HG02763 (cell line): ENCODE measurements around the gene TSPAN18.

Experiments used
- ATAC-seq: cut with Tn5 transposase; IDR thresholded peaks from one replicate; pipeline ENCODE4 v1.9.1; 2021; ENCODE audit warnings: mild to moderate bottlenecking, moderate library complexity; ENCODE audit not compliant: unreplicated experiment

Gene TSPAN18

GRCh38 chr11:44736791-44737190, 10.0 kb downstream of the TSPAN18 start:
- ATAC-seq = no peak

DNA sequence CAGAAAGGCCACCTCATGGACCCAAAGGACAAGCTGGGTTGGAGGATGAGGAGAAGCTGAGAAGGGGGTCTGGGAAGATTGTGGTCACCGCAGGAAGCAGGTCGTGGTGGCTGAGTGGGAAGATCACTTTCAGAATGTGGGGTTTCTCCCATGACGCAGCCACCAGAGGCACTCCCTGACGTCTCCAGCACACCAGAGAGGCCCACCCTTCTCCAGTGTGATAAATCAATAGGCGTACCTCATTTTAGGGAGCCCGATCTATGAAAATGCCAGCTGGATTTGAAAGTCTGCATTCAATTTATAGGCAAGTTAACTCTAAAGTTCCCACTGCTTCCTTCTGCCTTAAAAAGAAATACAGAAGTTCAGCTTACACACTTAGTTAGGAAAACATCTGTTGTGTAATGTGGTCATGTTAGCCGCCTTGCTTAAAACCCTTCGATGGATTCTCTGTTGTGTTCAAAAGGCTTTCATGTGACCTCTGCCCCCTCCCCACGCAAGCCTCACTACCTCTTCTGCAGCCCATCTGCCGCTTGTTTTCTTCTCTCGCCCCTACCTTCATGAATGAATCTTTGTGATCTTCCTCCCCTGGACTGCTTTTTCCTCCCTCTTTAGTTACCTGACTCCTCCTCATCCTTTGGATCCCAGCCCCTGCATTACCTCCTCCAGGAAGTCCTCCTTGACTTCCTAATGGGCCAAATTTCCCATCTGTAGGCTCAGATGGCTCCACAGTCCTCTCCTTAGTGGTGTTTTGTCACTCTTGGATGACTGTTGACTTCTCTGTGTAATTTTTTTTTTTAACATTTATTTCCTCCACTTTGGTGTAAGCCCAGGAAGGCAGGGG, 10.7 kb downstream of the TSPAN18 start:
- ATAC-seq = no peak

GRCh38 chr11:44738791-44739190, 12.0 kb downstream of the TSPAN18 start:
- no peak for ATAC-seq

DNA sequence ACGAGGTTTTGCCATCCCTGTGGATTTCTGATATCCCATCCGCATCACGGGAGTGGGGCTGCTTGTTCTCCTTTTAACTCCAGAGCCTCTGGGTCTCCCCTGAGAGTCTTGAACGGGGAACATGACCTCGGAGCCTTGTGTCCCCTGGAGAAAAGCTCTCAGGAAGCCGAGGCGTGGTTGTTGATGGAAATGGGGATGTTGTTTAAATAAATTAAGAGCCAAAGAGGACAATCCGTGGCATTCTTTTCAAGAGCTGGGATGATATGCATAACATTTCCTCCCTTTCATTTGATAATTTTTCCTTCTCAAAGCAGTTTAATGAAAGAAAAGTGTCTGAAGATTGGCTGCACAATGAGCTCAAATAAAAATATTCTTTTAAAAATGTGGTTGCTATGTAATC, 14.2 kb downstream of the TSPAN18 start:
- no peak for ATAC-seq

GRCh38 chr11:44741976-44742375, 15.2 kb downstream of the TSPAN18 start:
- ATAC-seq = no peak

GRCh38 chr11:44742508-44743246, 15.9 kb downstream of the TSPAN18 start:
- no peak for ATAC-seq

GRCh38 chr11:44743326-44743725, 16.6 kb downstream of the TSPAN18 start:
- ATAC-seq = no peak

GRCh38 chr11:44743959-44744557, 17.3 kb downstream of the TSPAN18 start:
- ATAC-seq = no peak

DNA sequence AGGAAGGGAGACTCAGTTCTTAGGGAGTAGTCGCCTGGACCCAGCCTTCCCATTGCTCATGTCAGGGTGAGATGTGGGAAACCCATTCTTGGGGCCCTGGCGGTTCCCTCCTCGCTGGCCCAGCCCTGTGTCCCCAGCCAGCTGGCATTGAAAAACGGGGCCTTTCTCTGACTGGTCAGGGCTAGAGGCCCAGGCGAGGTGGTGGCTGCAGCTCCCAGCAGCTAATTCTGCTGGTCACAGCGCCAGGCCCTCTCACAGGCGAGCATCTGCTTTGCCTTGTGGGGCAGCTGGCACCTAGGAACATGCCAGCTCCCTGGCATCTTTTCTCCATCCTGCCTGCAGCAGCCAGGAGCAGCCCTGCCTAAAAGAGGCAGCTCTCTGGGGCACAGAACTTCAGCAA, 20.1 kb downstream of the TSPAN18 start:
- no peak for ATAC-seq

GRCh38 chr11:44747316-44747715, 20.6 kb downstream of the TSPAN18 start:
- ATAC-seq = no peak

DNA sequence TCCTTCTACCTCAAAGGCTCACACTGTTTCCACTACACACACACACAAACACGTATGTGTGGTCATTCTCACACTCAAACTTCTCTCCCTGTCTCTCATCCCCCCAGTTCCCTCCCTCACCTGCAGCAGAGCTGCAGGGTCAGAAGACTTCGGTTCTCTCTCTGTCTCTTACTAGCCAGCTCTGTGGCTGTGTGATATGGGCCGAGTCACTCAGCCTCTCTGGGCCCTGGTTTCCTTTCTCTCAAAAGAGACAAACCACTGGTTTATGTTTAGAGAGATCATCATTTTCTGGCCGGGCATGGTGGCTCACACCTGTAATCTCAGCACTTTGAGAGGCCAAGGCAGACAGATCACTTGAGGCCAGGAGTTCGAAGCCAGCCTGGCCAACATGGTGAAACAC, 21.1 kb downstream of the TSPAN18 start:
- ATAC-seq = no peak

GRCh38 chr11:44748606-44749005, 21.8 kb downstream of the TSPAN18 start:
- ATAC-seq = no peak

GRCh38 chr11:44749189-44749588, 22.4 kb downstream of the TSPAN18 start:
- ATAC-seq = no peak

- ATAC-seq = no peak
Measured at GRCh38 chr11:44750551-44751465, 24.0 kb downstream of the TSPAN18 start.

- no peak for ATAC-seq
Measured at GRCh38 chr11:44752300-44752699, 25.5 kb downstream of the TSPAN18 start.

DNA sequence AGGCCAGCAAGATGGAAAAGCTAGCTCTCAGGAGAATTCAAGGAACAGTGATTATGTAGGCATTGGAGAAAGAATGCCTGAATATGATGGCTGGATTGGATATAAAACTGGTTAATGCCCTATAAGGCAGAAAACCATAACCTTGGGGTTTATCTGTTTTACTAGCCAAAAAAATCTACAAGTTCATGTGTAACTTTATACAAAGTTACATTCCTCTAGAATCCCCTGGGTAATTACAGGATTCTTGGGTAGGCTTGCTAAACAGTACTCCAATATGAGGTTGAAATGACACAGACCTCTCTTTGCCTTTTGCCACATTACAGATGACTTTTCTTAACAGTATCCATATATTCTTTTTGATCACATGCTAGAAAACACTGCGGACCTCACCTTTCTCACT, 26.0 kb downstream of the TSPAN18 start:
- ATAC-seq = no peak

DNA sequence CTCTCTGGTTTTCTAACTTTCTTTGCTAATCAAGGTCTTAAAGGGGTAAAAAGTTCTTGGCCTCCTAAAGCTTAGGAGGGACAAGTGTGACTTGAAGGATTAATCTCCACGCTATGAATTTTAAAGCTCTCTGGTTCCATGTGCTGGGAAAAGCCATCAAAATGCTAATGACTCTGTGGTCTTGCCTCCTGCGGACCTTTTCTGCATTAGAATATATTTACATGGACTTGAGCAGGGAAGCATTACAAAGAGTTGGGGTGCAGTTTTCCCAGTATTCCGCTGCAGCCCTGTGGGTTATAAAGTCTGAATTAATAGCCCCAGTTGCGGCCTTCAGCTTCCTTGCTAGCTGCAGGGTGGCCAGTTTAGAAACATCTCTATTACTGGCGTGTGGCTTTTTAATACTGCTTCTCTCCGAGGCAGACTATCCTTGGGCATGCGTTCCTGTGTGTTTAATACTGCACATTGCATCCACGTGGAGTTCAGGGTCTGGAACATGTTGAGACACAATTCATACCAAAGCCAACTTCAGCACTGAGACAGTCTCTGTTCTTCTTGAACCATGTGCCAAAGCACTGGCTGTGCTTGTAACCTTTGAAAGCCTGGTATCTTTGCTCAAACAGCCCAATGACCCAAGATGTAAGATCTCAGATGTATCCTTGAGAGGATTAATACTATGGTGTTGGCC, 27.3 kb downstream of the TSPAN18 start:
- no peak for ATAC-seq

GRCh38 chr11:44754876-44755555, 28.3 kb downstream of the TSPAN18 start:
- no peak for ATAC-seq
